GM23338 (cell line): Measurements from ENCODE around the gene OASL. TPM values are rescaled to one million over a fixed set of nuclear protein-coding genes. Genes with fewer than 3 reads are reported as not detected.
A peak's percentile ranks its signal among the peaks of the same experiment; 100 is the strongest.

Experiments
- ATAC-seq: fragments of 200-7000 bp; cut with Tn5 transposase; 3 replicates; pipeline ENCODE4 v1.9.1; 2020
- DNase-seq: peaks from one replicate; pipeline ENCODE4 v3.0.0-alpha.2; 2015; ENCODE audit warnings: low spot score
- H2AFZ ChIP-seq: fragments of 200-600 bp; sonication (generic); 2 replicates; pipeline ENCODE4 v1.8.0; 2016; ENCODE audit warnings: antibody characterized with exemption, mild to moderate bottlenecking, moderate library complexity
- H3F3A ChIP-seq: fragments of 200-600 bp; sonication (generic); replicated peaks from 2 replicates; pipeline ENCODE4 v1.8.0; 2017; ENCODE audit warnings: antibody characterized with exemption, mixed run types, low read depth
- H3K27ac ChIP-seq: fragments of 200-600 bp; sonication (generic); 2 replicates; pipeline ENCODE4 v1.6.1; 2016; ENCODE audit warnings: low read depth
- H3K27me3 ChIP-seq: fragments of 200-600 bp; sonication (generic); 2 replicates; pipeline ENCODE4 v1.8.0; 2016; ENCODE audit warnings: mild to moderate bottlenecking, mixed run types, moderate library complexity; ENCODE audit not compliant: insufficient read depth
- H3K36me3 ChIP-seq: fragments of 200-600 bp; sonication (generic); 2 replicates; pipeline ENCODE4 v1.8.0; 2016; ENCODE audit warnings: mild to moderate bottlenecking; ENCODE audit not compliant: insufficient read depth
- H3K4me1 ChIP-seq: fragments of 200-600 bp; sonication (generic); 2 replicates; pipeline ENCODE4 v1.8.0; 2016; ENCODE audit warnings: mild to moderate bottlenecking, moderate library complexity; ENCODE audit not compliant: insufficient read depth
- H3K4me2 ChIP-seq: fragments of 200-600 bp; sonication (generic); 2 replicates; pipeline ENCODE4 v1.7.1; 2017; ENCODE audit warnings: mixed run types
- H3K4me3 ChIP-seq: fragments of 200-600 bp; sonication (generic); 2 replicates; pipeline ENCODE4 v1.6.1; 2016; ENCODE audit warnings: mixed run types
- H3K79me2 ChIP-seq: fragments of 200-600 bp; sonication (generic); replicated peaks from 2 replicates; pipeline ENCODE4 v1.8.0; 2017; ENCODE audit warnings: mild to moderate bottlenecking; ENCODE audit not compliant: insufficient read depth
- H3K9me2 ChIP-seq: fragments of 200-600 bp; sonication (generic); 2 replicates; pipeline ENCODE4 v1.8.0; 2017; ENCODE audit not compliant: insufficient read depth
- H4K20me1 ChIP-seq: fragments of 200-600 bp; sonication (generic); replicated peaks from 2 replicates; pipeline ENCODE4 v1.8.0; 2017; ENCODE audit warnings: mild to moderate bottlenecking; ENCODE audit not compliant: insufficient read depth
- H3K27ac Mint-ChIP-seq: 2 replicates; pipeline ENCODE4 v1.8.0; 2020; ENCODE audit warnings: inconsistent platforms, mild to moderate bottlenecking, moderate library complexity, mixed read lengths
- H3K27me3 Mint-ChIP-seq: 3 replicates; pipeline ENCODE4 v1.8.0; 2022; ENCODE audit warnings: low read depth, mild to moderate bottlenecking, moderate library complexity, mixed read lengths, inconsistent platforms; ENCODE audit not compliant: insufficient read depth, poor library complexity
- H3K36me3 Mint-ChIP-seq: 3 replicates; pipeline ENCODE4 v1.8.0; 2021; ENCODE audit warnings: low read depth, mild to moderate bottlenecking, inconsistent platforms, moderate library complexity, mixed read lengths
- H3K4me1 Mint-ChIP-seq: 3 replicates; pipeline ENCODE4 v1.8.0; 2020; ENCODE audit warnings: mild to moderate bottlenecking, inconsistent platforms, mixed read lengths
- H3K4me3 Mint-ChIP-seq: 3 replicates; pipeline ENCODE4 v1.8.0; 2021; ENCODE audit warnings: moderate library complexity, mild to moderate bottlenecking, inconsistent platforms, mixed read lengths
- H3K9me3 Mint-ChIP-seq: 3 replicates; pipeline ENCODE4 v1.8.0; 2020; ENCODE audit warnings: moderate library complexity, mild to moderate bottlenecking, inconsistent platforms, mixed read lengths
- CREB1 ChIP-seq: fragments of 250-450 bp; sonication (Bioruptor Pico); IDR thresholded peaks from 2 replicates; pipeline ENCODE4 v1.5.0; 2020; ENCODE audit warnings: low read depth, mild to moderate bottlenecking, moderate library complexity
- EZH2 ChIP-seq: fragments of 200-600 bp; sonication (generic); IDR thresholded peaks from one replicate; pipeline ENCODE4 v1.8.0; 2017; ENCODE audit warnings: antibody characterized with exemption, mild to moderate bottlenecking, low read depth; ENCODE audit not compliant: unreplicated experiment
- NANOG ChIP-seq: IDR thresholded peaks from 2 replicates; pipeline ENCODE4 v1.6.1; 2016; ENCODE audit warnings: antibody characterized with exemption, borderline replicate concordance
- POLR2AphosphoS5 ChIP-seq: IDR thresholded peaks from 2 replicates; pipeline ENCODE4 v1.6.1; 2016; ENCODE audit warnings: antibody characterized with exemption, low read depth
- ZNF331 ChIP-seq: fragments of 250-450 bp; sonication (Bioruptor Pico); IDR thresholded peaks from 2 replicates; pipeline ENCODE4 v1.5.0; 2020; ENCODE audit warnings: low read depth, mild to moderate bottlenecking, moderate library complexity
- polyA plus RNA-seq: library from polyadenylated mRNA; unstranded; fragments of >200 nt; fragmentation: Nextera tagmentation; extraction: Ambion mirVana; gene quantifications from 2 replicates; pipeline ENCODE4 v1.2.1, GENCODE V29; 2016
- total RNA-seq: library from RNA; depleted of rRNA; stranded (reverse); fragments of >200 nt; shearing (Covaris generic); gene quantifications from 2 replicates; pipeline ENCODE4 v1.2.3, GENCODE V29; 2014
- TF ChIP-seq, protein P1 (sequence below): IDR thresholded peaks from 2 replicates; pipeline ENCODE4 v1.6.1; 2016; ENCODE audit warnings: antibody characterized with exemption
- TF ChIP-seq, protein P2 (sequence below), 2 experiments: fragments of 200-600 bp in 1 of 2; sonication (generic) in 1 of 2; conservative IDR thresholded peaks; 2 replicates each; pipeline versions ENCODE4 v1.5.1 to v1.6.1; 2016 to 2017; ENCODE audit warnings: antibody characterized with exemption in 2 of 2, low read depth in 2 of 2, mild to moderate bottlenecking in 2 of 2, moderate library complexity in 1 of 2
- TF ChIP-seq, protein P3 (sequence below): IDR thresholded peaks from one replicate; pipeline ENCODE4 v1.6.1; 2018; ENCODE audit warnings: antibody characterized with exemption; ENCODE audit not compliant: unreplicated experiment
- TF ChIP-seq, protein P4 (sequence below): fragments of 250-450 bp; sonication (Bioruptor Pico); IDR thresholded peaks from 2 replicates; pipeline ENCODE4 v1.5.0; 2020; ENCODE audit warnings: mild to moderate bottlenecking, moderate library complexity

OASL gene
- total and polyA plus RNA-seq, 2 experiments from 2014 or later = not detected

DNA sequence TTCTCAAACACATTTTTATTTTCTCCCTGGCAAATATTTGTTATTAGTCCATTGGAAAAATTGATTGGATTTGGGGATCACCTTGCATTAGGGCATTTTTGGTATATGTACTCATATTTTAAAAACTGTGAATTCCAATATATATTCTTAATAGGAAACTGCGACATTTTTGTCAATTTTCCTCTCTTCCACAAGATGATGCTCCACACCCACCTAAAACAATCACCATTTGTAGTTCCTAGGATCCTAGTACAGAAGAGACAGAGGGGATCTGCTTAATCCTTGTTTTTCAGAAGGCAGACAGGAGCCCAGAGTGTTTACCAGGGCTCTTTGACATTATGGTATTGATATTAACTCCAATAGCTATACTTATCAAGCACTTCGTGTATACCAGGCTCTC is 22.8 kb upstream of the OASL start:
- Histone ChIP-seq H3K27me3 (no peaks in the 10 kb centered on the region), H2AFZ (no peak overlapping the region), H3K4me1 (no peaks in the 10 kb centered on the region), H3K36me3 (no peaks in the 10 kb centered on the region), H3K4me3 (no peak overlapping the region), H3K9me2 (no peaks in the 10 kb centered on the region), H4K20me1 (no peaks in the 10 kb centered on the region), H3F3A (no peaks in the 10 kb centered on the region), H3K79me2 (no peaks in the 10 kb centered on the region), H3K27ac (no peak overlapping the region), H3K4me2 (no peak overlapping the region)
- TF ChIP-seq CREB1 (CRISPR knock-in tag) (no peak), ZNF331 (CRISPR knock-in tag) (no peak), EZH2 (no peak), POLR2AphosphoS5 (no peak), NANOG (no peak)
- TF ChIP-seq, protein P1, sequence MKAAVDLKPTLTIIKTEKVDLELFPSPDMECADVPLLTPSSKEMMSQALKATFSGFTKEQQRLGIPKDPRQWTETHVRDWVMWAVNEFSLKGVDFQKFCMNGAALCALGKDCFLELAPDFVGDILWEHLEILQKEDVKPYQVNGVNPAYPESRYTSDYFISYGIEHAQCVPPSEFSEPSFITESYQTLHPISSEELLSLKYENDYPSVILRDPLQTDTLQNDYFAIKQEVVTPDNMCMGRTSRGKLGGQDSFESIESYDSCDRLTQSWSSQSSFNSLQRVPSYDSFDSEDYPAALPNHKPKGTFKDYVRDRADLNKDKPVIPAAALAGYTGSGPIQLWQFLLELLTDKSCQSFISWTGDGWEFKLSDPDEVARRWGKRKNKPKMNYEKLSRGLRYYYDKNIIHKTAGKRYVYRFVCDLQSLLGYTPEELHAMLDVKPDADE = no peak
- TF ChIP-seq, protein P2, sequence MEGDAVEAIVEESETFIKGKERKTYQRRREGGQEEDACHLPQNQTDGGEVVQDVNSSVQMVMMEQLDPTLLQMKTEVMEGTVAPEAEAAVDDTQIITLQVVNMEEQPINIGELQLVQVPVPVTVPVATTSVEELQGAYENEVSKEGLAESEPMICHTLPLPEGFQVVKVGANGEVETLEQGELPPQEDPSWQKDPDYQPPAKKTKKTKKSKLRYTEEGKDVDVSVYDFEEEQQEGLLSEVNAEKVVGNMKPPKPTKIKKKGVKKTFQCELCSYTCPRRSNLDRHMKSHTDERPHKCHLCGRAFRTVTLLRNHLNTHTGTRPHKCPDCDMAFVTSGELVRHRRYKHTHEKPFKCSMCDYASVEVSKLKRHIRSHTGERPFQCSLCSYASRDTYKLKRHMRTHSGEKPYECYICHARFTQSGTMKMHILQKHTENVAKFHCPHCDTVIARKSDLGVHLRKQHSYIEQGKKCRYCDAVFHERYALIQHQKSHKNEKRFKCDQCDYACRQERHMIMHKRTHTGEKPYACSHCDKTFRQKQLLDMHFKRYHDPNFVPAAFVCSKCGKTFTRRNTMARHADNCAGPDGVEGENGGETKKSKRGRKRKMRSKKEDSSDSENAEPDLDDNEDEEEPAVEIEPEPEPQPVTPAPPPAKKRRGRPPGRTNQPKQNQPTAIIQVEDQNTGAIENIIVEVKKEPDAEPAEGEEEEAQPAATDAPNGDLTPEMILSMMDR (conservative IDR thresholded peaks at IDR 0.05; ENCODE audit: low read depth in 2 of 2) = peak; percentile 28 to 33; a peak in 1 of 4 replicates
- TF ChIP-seq, protein P3, sequence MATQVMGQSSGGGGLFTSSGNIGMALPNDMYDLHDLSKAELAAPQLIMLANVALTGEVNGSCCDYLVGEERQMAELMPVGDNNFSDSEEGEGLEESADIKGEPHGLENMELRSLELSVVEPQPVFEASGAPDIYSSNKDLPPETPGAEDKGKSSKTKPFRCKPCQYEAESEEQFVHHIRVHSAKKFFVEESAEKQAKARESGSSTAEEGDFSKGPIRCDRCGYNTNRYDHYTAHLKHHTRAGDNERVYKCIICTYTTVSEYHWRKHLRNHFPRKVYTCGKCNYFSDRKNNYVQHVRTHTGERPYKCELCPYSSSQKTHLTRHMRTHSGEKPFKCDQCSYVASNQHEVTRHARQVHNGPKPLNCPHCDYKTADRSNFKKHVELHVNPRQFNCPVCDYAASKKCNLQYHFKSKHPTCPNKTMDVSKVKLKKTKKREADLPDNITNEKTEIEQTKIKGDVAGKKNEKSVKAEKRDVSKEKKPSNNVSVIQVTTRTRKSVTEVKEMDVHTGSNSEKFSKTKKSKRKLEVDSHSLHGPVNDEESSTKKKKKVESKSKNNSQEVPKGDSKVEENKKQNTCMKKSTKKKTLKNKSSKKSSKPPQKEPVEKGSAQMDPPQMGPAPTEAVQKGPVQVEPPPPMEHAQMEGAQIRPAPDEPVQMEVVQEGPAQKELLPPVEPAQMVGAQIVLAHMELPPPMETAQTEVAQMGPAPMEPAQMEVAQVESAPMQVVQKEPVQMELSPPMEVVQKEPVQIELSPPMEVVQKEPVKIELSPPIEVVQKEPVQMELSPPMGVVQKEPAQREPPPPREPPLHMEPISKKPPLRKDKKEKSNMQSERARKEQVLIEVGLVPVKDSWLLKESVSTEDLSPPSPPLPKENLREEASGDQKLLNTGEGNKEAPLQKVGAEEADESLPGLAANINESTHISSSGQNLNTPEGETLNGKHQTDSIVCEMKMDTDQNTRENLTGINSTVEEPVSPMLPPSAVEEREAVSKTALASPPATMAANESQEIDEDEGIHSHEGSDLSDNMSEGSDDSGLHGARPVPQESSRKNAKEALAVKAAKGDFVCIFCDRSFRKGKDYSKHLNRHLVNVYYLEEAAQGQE = no peak
- TF ChIP-seq, protein P4, sequence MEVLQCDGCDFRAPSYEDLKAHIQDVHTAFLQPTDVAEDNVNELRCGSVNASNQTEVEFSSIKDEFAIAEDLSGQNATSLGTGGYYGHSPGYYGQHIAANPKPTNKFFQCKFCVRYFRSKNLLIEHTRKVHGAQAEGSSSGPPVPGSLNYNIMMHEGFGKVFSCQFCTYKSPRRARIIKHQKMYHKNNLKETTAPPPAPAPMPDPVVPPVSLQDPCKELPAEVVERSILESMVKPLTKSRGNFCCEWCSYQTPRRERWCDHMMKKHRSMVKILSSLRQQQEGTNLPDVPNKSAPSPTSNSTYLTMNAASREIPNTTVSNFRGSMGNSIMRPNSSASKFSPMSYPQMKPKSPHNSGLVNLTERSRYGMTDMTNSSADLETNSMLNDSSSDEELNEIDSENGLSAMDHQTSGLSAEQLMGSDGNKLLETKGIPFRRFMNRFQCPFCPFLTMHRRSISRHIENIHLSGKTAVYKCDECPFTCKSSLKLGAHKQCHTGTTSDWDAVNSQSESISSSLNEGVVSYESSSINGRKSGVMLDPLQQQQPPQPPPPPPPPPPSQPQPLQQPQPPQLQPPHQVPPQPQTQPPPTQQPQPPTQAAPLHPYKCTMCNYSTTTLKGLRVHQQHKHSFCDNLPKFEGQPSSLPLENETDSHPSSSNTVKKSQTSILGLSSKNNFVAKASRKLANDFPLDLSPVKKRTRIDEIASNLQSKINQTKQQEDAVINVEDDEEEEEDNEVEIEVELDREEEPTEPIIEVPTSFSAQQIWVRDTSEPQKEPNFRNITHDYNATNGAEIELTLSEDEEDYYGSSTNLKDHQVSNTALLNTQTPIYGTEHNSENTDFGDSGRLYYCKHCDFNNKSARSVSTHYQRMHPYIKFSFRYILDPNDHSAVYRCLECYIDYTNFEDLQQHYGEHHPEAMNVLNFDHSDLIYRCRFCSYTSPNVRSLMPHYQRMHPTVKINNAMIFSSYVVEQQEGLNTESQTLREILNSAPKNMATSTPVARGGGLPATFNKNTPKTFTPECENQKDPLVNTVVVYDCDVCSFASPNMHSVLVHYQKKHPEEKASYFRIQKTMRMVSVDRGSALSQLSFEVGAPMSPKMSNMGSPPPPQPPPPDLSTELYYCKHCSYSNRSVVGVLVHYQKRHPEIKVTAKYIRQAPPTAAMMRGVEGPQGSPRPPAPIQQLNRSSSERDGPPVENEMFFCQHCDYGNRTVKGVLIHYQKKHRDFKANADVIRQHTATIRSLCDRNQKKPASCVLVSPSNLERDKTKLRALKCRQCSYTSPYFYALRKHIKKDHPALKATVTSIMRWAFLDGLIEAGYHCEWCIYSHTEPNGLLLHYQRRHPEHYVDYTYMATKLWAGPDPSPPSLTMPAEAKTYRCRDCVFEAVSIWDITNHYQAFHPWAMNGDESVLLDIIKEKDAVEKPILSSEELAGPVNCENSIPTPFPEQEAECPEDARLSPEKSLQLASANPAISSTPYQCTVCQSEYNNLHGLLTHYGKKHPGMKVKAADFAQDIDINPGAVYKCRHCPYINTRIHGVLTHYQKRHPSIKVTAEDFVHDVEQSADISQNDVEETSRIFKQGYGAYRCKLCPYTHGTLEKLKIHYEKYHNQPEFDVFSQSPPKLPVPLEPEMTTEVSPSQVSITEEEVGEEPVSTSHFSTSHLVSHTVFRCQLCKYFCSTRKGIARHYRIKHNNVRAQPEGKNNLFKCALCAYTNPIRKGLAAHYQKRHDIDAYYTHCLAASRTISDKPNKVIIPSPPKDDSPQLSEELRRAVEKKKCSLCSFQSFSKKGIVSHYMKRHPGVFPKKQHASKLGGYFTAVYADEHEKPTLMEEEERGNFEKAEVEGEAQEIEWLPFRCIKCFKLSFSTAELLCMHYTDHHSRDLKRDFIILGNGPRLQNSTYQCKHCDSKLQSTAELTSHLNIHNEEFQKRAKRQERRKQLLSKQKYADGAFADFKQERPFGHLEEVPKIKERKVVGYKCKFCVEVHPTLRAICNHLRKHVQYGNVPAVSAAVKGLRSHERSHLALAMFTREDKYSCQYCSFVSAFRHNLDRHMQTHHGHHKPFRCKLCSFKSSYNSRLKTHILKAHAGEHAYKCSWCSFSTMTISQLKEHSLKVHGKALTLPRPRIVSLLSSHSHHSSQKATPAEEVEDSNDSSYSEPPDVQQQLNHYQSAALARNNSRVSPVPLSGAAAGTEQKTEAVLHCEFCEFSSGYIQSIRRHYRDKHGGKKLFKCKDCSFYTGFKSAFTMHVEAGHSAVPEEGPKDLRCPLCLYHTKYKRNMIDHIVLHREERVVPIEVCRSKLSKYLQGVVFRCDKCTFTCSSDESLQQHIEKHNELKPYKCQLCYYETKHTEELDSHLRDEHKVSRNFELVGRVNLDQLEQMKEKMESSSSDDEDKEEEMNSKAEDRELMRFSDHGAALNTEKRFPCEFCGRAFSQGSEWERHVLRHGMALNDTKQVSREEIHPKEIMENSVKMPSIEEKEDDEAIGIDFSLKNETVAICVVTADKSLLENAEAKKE = no peak
- ATAC-seq = no peak
- DNase-seq = no peak
- no peak overlapping the region for H3K27ac Mint-ChIP-seq
- H3K27me3 Mint-ChIP-seq = peaks cover 6% of the 10 kb centered on the region
- peaks cover 6% of the 10 kb centered on the region for H3K4me1 Mint-ChIP-seq
- no peaks in the 10 kb centered on the region for H3K9me3 Mint-ChIP-seq
- no peaks in the 10 kb centered on the region for H3K36me3 Mint-ChIP-seq
- H3K4me3 Mint-ChIP-seq = no peak overlapping the region
